Measurements from ENCODE around the gene SLC15A5.
A peak's percentile ranks its signal among the peaks of the same experiment; 100 is the strongest.

SLC15A5 gene

GRCh38 chr12:16166563-16167470 lies 110.7 kb downstream of the SLC15A5 start:
- no peak for TF ChIP-seq PATZ1 (CRISPR knock-in tag; IDR thresholded peaks at IDR 0.05; ENCODE audit: borderline replicate concordance)
- no peak for TF ChIP-seq ZC3H10 (CRISPR knock-in tag; IDR thresholded peaks at IDR 0.05)
- no peak for TF ChIP-seq ZFP3 (CRISPR knock-in tag; IDR thresholded peaks at IDR 0.05)
- no peak for TF ChIP-seq TOX (CRISPR knock-in tag; IDR thresholded peaks at IDR 0.05; ENCODE audit: borderline replicate concordance)
- no peak for TF ChIP-seq RARB (CRISPR knock-in tag; IDR thresholded peaks at IDR 0.05)
- TF ChIP-seq BACH2 (CRISPR knock-in tag; IDR thresholded peaks at IDR 0.05; ENCODE audit: borderline replicate concordance), result no peak
- no peak for TF ChIP-seq TSHZ2 (CRISPR knock-in tag; IDR thresholded peaks at IDR 0.05)
- no peak for TF ChIP-seq ZFP30 (CRISPR knock-in tag; IDR thresholded peaks at IDR 0.05)
- no peak for TF ChIP-seq OSR1 (CRISPR knock-in tag; IDR thresholded peaks at IDR 0.05)
- no peak for TF ChIP-seq CSDC2 (CRISPR knock-in tag; IDR thresholded peaks at IDR 0.05)
- TF ChIP-seq CSRNP3 (CRISPR knock-in tag; IDR thresholded peaks at IDR 0.05), result no peak
- no peak for TF ChIP-seq TCF4 (CRISPR knock-in tag; IDR thresholded peaks at IDR 0.05; ENCODE audit: borderline replicate concordance)
- no peak for TF ChIP-seq ZNF70 (CRISPR knock-in tag; IDR thresholded peaks at IDR 0.05)
- no peak for ATAC-seq

- ATAC-seq, result peak; percentile 68
- TF ChIP-seq GLIS3 (CRISPR knock-in tag; IDR thresholded peaks at IDR 0.05) (no peak), ARNTL (CRISPR knock-in tag; IDR thresholded peaks at IDR 0.05; ENCODE audit: borderline replicate concordance, low read depth) (no peak), PATZ1 (CRISPR knock-in tag; IDR thresholded peaks at IDR 0.05; ENCODE audit: borderline replicate concordance) (no peak), ZC3H10 (CRISPR knock-in tag; IDR thresholded peaks at IDR 0.05) (no peak), TCF4 (CRISPR knock-in tag; IDR thresholded peaks at IDR 0.05; ENCODE audit: borderline replicate concordance) (no peak), OSR1 (CRISPR knock-in tag; IDR thresholded peaks at IDR 0.05) (no peak), SNAI2 (CRISPR knock-in tag; IDR thresholded peaks at IDR 0.05) (no peak), TOX (CRISPR knock-in tag; IDR thresholded peaks at IDR 0.05; ENCODE audit: borderline replicate concordance) (no peak), BACH2 (CRISPR knock-in tag; IDR thresholded peaks at IDR 0.05; ENCODE audit: borderline replicate concordance) (no peak), PPARA (CRISPR knock-in tag; IDR thresholded peaks at IDR 0.05; ENCODE audit: borderline replicate concordance) (no peak), CSRNP3 (CRISPR knock-in tag; IDR thresholded peaks at IDR 0.05) (no peak), ZNF565 (CRISPR knock-in tag; conservative IDR thresholded peaks at IDR 0.05; ENCODE audit: low read depth) (no peak), ZNF8 (CRISPR knock-in tag; IDR thresholded peaks at IDR 0.05) (no peak), CSDC2 (CRISPR knock-in tag; IDR thresholded peaks at IDR 0.05) (no peak), ISL1 (CRISPR knock-in tag; IDR thresholded peaks at IDR 0.05) (no peak), ZNF70 (CRISPR knock-in tag; IDR thresholded peaks at IDR 0.05) (no peak), POU6F1 (CRISPR knock-in tag; IDR thresholded peaks at IDR 0.05; ENCODE audit: borderline replicate concordance, low read depth) (no peak), TSHZ2 (CRISPR knock-in tag; IDR thresholded peaks at IDR 0.05) (no peak), RARB (CRISPR knock-in tag; IDR thresholded peaks at IDR 0.05) (no peak)
Measured at GRCh38 chr12:16165506-16165905, 112.0 kb downstream of the SLC15A5 start.

All from SK-N-SH treated with all-trans-retinoic acid at 6 μM for 48 hours (cell line).